T-helper 1 cell (primary cell): Measurements from ENCODE around the gene OR10D3.
A peak's percentile ranks its signal among the peaks of the same experiment; 100 is the strongest.
"Not testable (repeated sequence)": the region's sequence is repeated elsewhere in the genome, so short reads cannot be mapped to it uniquely, and the experiment has no call there.

ENCODE experiments used
- DNase-seq, 5 donors: peaks; one replicate each; pipeline ENCODE4 v3.0.0-alpha.2; 2012 to 2020

OR10D3 gene

GRCh38 chr11:124195189-124195734 lies 12.1 kb downstream of the OR10D3 start:
- DNase-seq = peak in 2 of 5 donors; percentile 21 to 46

GRCh38 chr11:124197999-124198398 lies 14.9 kb downstream of the OR10D3 start:
- no peak for DNase-seq

GRCh38 chr11:124198897-124199296 lies 15.8 kb downstream of the OR10D3 start:
- no peak for DNase-seq

GRCh38 chr11:124199702-124200101 lies 16.6 kb downstream of the OR10D3 start:
- no peak for DNase-seq

GRCh38 chr11:124200671-124201070 lies 17.5 kb downstream of the OR10D3 start:
- DNase-seq = no peak

DNA sequence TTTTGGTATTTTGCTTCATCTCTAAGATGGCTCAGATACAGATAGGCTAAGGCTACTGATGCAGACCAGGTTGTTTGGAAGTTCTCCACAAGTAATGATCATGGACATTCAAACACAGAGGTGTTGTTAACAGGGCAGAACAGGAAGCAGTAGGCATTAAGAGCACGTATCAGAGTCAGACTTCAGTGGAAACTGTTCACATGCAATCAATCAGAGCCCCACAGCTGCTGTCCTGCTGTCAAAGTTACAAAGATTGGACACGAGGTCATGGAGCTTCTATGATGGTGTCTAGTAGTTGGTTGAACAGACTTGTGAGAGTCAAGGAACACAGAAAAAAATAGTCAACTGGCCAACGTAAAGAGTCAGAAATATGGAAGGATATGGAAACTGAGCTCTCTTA lies 19.8 kb downstream of the OR10D3 start:
- no peak for DNase-seq

- no peak for DNase-seq
Measured at GRCh38 chr11:124204008-124204407, 20.9 kb downstream of the OR10D3 start.

DNA sequence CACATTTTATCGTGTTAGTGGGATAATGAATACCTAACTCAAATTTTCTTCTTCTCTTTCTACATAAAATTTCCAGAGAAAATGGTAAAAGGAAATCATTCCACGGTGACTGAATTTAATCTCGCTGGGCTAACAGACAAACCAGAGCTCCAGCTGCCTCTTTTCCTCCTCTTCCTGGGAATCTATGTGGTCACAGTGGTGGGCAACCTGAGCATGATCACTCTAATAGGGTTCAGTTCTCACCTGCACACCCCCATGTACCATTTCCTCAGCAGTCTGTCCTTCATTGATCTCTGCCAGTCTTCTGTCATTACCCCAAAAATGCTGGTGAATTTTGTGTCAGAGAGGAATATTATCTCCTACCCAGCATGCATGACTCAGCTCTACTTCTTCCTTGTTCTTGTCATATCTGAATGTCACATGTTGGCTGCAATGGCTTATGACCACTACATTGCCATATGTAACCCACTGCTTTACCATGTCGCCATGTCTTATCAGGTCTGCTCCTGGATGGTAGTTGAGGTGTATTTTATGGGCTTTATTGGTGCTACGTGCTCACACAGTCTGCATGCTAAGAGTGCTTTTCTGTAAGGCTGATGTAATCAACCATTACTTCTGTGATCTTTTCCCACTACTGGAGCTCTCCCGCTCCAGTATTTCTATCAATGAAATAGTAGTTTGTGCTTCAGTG lies 24.1 kb downstream of the OR10D3 start:
- no peak for DNase-seq

GRCh38 chr11:124209824-124210357 lies 26.7 kb downstream of the OR10D3 start:
- DNase-seq = no peak

DNA sequence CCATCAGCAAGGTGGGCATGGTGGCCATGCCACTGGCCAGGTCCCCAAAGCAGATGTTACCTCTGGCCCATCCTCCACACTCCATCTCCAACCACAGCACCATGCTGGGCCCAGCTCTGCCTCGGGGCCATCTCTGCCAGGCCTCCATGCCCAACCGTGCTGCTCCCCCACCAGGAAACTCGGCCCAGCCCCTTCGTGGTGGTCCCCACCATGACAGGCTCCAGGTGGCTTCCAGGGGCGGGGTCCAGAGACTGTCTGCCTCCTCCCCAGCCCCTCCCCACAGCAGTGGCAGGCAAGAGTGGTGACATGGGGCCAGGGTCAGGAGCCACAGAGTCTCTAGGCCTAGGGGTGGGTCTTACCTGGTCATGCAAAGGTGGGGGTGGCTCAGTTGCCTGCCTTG lies 27.3 kb downstream of the OR10D3 start:
- DNase-seq = no peak

GRCh38 chr11:124211321-124211720 lies 28.2 kb downstream of the OR10D3 start:
- DNase-seq = no peak

DNA sequence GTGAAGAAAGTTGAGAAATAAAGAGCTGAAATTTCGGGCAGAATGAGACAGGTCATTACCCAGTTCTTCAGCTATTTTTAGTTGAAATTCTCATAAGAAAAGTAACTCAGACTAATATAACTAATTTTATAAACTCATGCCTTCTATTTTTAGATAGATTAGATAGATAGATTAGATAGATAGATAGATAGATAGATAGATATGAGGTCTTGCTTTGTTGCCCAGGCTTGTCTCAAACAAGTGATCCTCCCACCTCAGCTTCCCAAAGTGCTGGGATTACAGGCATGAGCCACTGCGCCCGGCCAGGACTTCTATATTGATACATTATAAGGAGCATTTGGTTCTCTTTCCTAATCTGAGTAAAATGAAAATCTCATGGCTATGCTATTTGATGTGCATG lies 30.9 kb downstream of the OR10D3 start:
- DNase-seq = no peak

GRCh38 chr11:124219126-124219525 lies 36.0 kb downstream of the OR10D3 start:
- DNase-seq = no peak

DNA sequence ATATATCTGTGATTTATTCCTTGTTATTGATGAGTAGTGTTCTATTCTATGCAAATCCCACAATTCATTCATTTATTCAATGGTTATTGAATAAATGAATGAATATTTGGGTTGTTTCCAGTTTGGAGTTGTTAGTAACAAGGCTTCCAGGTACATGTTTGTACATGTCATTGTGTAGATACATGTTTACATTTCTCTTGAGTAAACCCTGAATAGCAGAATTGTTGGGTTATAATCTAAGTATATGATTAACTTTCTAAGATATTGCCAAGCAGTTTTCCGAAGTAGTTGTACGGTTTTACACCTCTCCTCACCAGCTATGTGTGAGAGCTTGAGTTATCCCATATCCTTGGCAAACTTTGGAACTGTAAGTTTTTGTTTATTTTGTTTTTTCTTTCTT lies 39.3 kb downstream of the OR10D3 start:
- no peak for DNase-seq

DNA sequence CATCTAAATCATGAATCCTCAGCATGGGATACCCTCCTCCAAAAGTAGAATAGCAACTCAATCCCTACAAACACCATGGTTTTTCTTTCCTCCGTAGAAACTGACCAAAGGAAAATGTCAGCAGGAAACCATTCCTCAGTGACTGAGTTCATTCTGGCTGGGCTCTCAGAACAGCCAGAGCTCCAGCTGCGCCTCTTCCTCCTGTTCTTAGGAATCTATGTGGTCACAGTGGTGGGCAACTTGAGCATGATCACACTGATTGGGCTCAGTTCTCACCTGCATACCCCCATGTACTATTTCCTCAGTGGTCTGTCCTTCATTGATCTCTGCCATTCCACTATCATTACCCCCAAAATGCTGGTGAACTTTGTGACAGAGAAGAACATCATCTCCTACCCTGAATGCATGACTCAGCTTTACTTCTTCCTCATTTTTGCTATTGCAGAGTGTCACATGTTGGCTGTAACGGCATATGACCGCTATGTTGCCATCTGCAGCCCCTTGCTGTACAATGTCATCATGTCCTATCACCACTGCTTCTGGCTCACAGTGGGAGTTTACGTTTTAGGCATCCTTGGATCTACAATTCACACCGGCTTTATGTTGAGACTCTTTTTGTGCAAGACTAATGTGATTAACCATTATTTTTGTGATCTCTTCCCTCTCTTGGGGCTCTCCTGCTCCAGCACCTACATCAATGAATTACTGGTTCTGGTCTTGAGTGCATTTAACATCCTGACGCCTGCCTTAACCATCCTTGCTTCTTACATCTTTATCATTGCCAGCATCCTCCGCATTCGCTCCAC lies 41.7 kb downstream of the OR10D3 start:
- DNase-seq = not testable (repeated sequence)

- DNase-seq = no peak
Measured at GRCh38 chr11:124225471-124225870, 42.3 kb downstream of the OR10D3 start.

- DNase-seq = no peak
Measured at GRCh38 chr11:124233376-124233775, 50.2 kb downstream of the OR10D3 start.
